ENCODE measurements around the gene B3GNT2. TPM values are rescaled to one million over a fixed set of nuclear protein-coding genes. Genes with fewer than 3 reads are reported as not detected.
A peak's percentile ranks its signal among the peaks of the same experiment; 100 is the strongest.

Gene B3GNT2
- total RNA-seq, 2 experiments from 2014 or later: 32.5 to 43.1 TPM

- no peak for DNase-seq
- no peaks in the 10 kb centered on the region for H3K9me3 Mint-ChIP-seq (ENCODE audit: low read depth)
- H3K4me1 Mint-ChIP-seq: peaks cover 83% of the 10 kb centered on the region
- H3K4me3 Mint-ChIP-seq: no peak overlapping the region
- peak; percentile 61 for ATAC-seq
- CTCF ChIA-PET: interaction anchor here (1.0 to 1.2 kb wide), 2 partner anchors 10 to 81 kb away, joined by 3 read pairs; no protein-coding TSS in a partner anchor
- H3K27ac Mint-ChIP-seq: peak overlapping the region; percentile 71
- H3K36me3 Mint-ChIP-seq: peaks cover 61% of the 10 kb centered on the region
- no peaks in the 10 kb centered on the region for H3K27me3 Mint-ChIP-seq
Observed at GRCh38 chr2:62219407-62220159, 23.7 kb downstream of the B3GNT2 start.

- peaks cover 70% of the 10 kb centered on the region for H3K4me1 Mint-ChIP-seq
- ATAC-seq (no peak), DNase-seq (no peak)
- peak overlapping the region; percentile 7 for H3K27ac Mint-ChIP-seq
- CTCF ChIA-PET: interaction anchor here (0.9 kb wide), 1 partner anchor 10 kb away, joined by 3 read pairs; no protein-coding TSS in a partner anchor
- H3K9me3 Mint-ChIP-seq (ENCODE audit: low read depth): no peaks in the 10 kb centered on the region
- peaks cover 73% of the 10 kb centered on the region for H3K36me3 Mint-ChIP-seq
- no peak overlapping the region for H3K4me3 Mint-ChIP-seq
- H3K27me3 Mint-ChIP-seq: no peaks in the 10 kb centered on the region
Observed at GRCh38 chr2:62221141-62221540, 25.2 kb downstream of the B3GNT2 start.

GRCh38 chr2:62222171-62222570, 26.3 kb downstream of the B3GNT2 start:
- Mint-ChIP-seq H3K4me3 (no peak overlapping the region), H3K4me1 (peaks cover 62% of the 10 kb centered on the region), H3K27me3 (no peaks in the 10 kb centered on the region), H3K27ac (peak overlapping the region; percentile 80), H3K9me3 (ENCODE audit: low read depth) (no peaks in the 10 kb centered on the region), H3K36me3 (peaks cover 76% of the 10 kb centered on the region)
- CTCF ChIA-PET: interaction anchor here (0.5 kb wide), 1 partner anchor 91 kb away, joined by 3 read pairs; no protein-coding TSS in a partner anchor
- no peak for ATAC-seq
- DNase-seq: no peak

GRCh38 chr2:62222674-62223073, 26.8 kb downstream of the B3GNT2 start:
- peak overlapping the region; percentile 80 for H3K27ac Mint-ChIP-seq
- H3K4me1 Mint-ChIP-seq: peaks cover 62% of the 10 kb centered on the region
- CTCF ChIA-PET: interaction anchor here (0.5 kb wide), 1 partner anchor 90 kb away, joined by 3 read pairs; no protein-coding TSS in a partner anchor
- peaks cover 79% of the 10 kb centered on the region for H3K36me3 Mint-ChIP-seq
- no peak overlapping the region for H3K4me3 Mint-ChIP-seq
- DNase-seq (peak; percentile 50), ATAC-seq (peak; percentile 52)
- H3K9me3 Mint-ChIP-seq (ENCODE audit: low read depth): no peaks in the 10 kb centered on the region
- no peaks in the 10 kb centered on the region for H3K27me3 Mint-ChIP-seq

GRCh38 chr2:62224976-62225375, 29.1 kb downstream of the B3GNT2 start:
- no peak overlapping the region for H3K4me3 Mint-ChIP-seq
- H3K36me3 Mint-ChIP-seq: peaks cover 61% of the 10 kb centered on the region
- peaks cover 42% of the 10 kb centered on the region for H3K4me1 Mint-ChIP-seq
- DNase-seq: no peak
- CTCF ChIA-PET: no interaction called here
- no peaks in the 10 kb centered on the region for H3K9me3 Mint-ChIP-seq (ENCODE audit: low read depth)
- no peak overlapping the region for H3K27ac Mint-ChIP-seq
- ATAC-seq: no peak
- H3K27me3 Mint-ChIP-seq: no peaks in the 10 kb centered on the region

- H3K27me3 Mint-ChIP-seq: no peaks in the 10 kb centered on the region
- ATAC-seq (no peak), DNase-seq (no peak)
- H3K9me3 Mint-ChIP-seq (ENCODE audit: low read depth): no peaks in the 10 kb centered on the region
- no peak overlapping the region for H3K4me3 Mint-ChIP-seq
- H3K4me1 Mint-ChIP-seq: peaks cover 23% of the 10 kb centered on the region
- H3K27ac Mint-ChIP-seq: peak overlapping the region; percentile 69
- peaks cover 44% of the 10 kb centered on the region for H3K36me3 Mint-ChIP-seq
- CTCF ChIA-PET: interaction anchor here (0.9 kb wide), 1 partner anchor 105 kb away, joined by 3 read pairs; no protein-coding TSS in a partner anchor
Observed at GRCh38 chr2:62227386-62228075, 31.6 kb downstream of the B3GNT2 start.

- CTCF ChIA-PET: no interaction called here
- peaks cover 12% of the 10 kb centered on the region for H3K4me1 Mint-ChIP-seq
- no peak overlapping the region for H3K27ac Mint-ChIP-seq
- DNase-seq (peak; percentile 28), ATAC-seq (no peak)
- H3K4me3 Mint-ChIP-seq: no peak overlapping the region
- no peaks in the 10 kb centered on the region for H3K9me3 Mint-ChIP-seq (ENCODE audit: low read depth)
- H3K36me3 Mint-ChIP-seq: peaks cover 28% of the 10 kb centered on the region
- H3K27me3 Mint-ChIP-seq: no peaks in the 10 kb centered on the region
Observed at GRCh38 chr2:62229082-62229605, 33.2 kb downstream of the B3GNT2 start.

- peaks cover 8% of the 10 kb centered on the region for H3K36me3 Mint-ChIP-seq
- no peaks in the 10 kb centered on the region for H3K27me3 Mint-ChIP-seq
- peaks cover 12% of the 10 kb centered on the region for H3K4me1 Mint-ChIP-seq
- no peak overlapping the region for H3K27ac Mint-ChIP-seq
- CTCF ChIA-PET: interaction anchor here (1.4 kb wide), 1 partner anchor 11 kb away, joined by 3 read pairs; no protein-coding TSS in a partner anchor
- ATAC-seq (no peak), DNase-seq (no peak)
- H3K4me3 Mint-ChIP-seq: no peak overlapping the region
- no peaks in the 10 kb centered on the region for H3K9me3 Mint-ChIP-seq (ENCODE audit: low read depth)
Observed at GRCh38 chr2:62231541-62231940, 35.6 kb downstream of the B3GNT2 start.

GRCh38 chr2:62234755-62235655, 39.1 kb downstream of the B3GNT2 start:
- Mint-ChIP-seq H3K4me1 (peaks cover 4% of the 10 kb centered on the region), H3K27ac (no peak overlapping the region), H3K36me3 (no peaks in the 10 kb centered on the region), H3K27me3 (no peaks in the 10 kb centered on the region), H3K9me3 (ENCODE audit: low read depth) (no peaks in the 10 kb centered on the region), H3K4me3 (no peak overlapping the region)
- ATAC-seq (no peak), DNase-seq (no peak)
- CTCF ChIA-PET: no interaction called here

- CTCF ChIA-PET: no interaction called here
- DNase-seq (no peak), ATAC-seq (no peak)
- no peaks in the 10 kb centered on the region for H3K27me3 Mint-ChIP-seq
- H3K36me3 Mint-ChIP-seq: no peaks in the 10 kb centered on the region
- H3K4me3 Mint-ChIP-seq: no peak overlapping the region
- no peak overlapping the region for H3K27ac Mint-ChIP-seq
- no peaks in the 10 kb centered on the region for H3K4me1 Mint-ChIP-seq
- no peaks in the 10 kb centered on the region for H3K9me3 Mint-ChIP-seq (ENCODE audit: low read depth)
Observed at GRCh38 chr2:62236499-62236898, 40.6 kb downstream of the B3GNT2 start.

GRCh38 chr2:62238236-62238635, 42.3 kb downstream of the B3GNT2 start:
- ATAC-seq: no peak
- Mint-ChIP-seq H3K9me3 (ENCODE audit: low read depth) (no peaks in the 10 kb centered on the region), H3K36me3 (no peaks in the 10 kb centered on the region), H3K4me1 (no peaks in the 10 kb centered on the region), H3K27ac (no peak overlapping the region), H3K27me3 (no peaks in the 10 kb centered on the region), H3K4me3 (no peak overlapping the region)
- DNase-seq: no peak
- CTCF ChIA-PET: no interaction called here

- ATAC-seq (no peak), DNase-seq (no peak)
- CTCF ChIA-PET: no interaction called here
- Mint-ChIP-seq H3K9me3 (ENCODE audit: low read depth) (no peaks in the 10 kb centered on the region), H3K27ac (no peak overlapping the region), H3K4me1 (no peaks in the 10 kb centered on the region), H3K36me3 (no peaks in the 10 kb centered on the region), H3K27me3 (no peaks in the 10 kb centered on the region), H3K4me3 (no peak overlapping the region)
Observed at GRCh38 chr2:62240546-62240945, 44.6 kb downstream of the B3GNT2 start.

- ATAC-seq (no peak), DNase-seq (no peak)
- H3K27ac Mint-ChIP-seq: no peak overlapping the region
- no peaks in the 10 kb centered on the region for H3K27me3 Mint-ChIP-seq
- H3K4me1 Mint-ChIP-seq: no peaks in the 10 kb centered on the region
- no peak overlapping the region for H3K4me3 Mint-ChIP-seq
- H3K36me3 Mint-ChIP-seq: no peaks in the 10 kb centered on the region
- no peaks in the 10 kb centered on the region for H3K9me3 Mint-ChIP-seq (ENCODE audit: low read depth)
- CTCF ChIA-PET: no interaction called here
Observed at GRCh38 chr2:62243983-62244382, 48.1 kb downstream of the B3GNT2 start.
